RWPE2 (cell line): ENCODE data around the gene UTRN.

Experiments
- ATAC-seq: fragments of 200-7000 bp; cut with Tn5 transposase; 3 replicates; pipeline ENCODE4 v1.9.1; 2021; ENCODE audit warnings: low read depth
- DNase-seq: peaks from one replicate; pipeline ENCODE4 v3.0.0-alpha.2; 2020; ENCODE audit warnings: low spot score
- H3K27ac ChIP-seq: fragments of 450-650 bp; 2 replicates; pipeline ENCODE4 v1.5.1; 2017; ENCODE audit warnings: mild to moderate bottlenecking; ENCODE audit not compliant: poor library complexity, severe bottlenecking
- H3K27me3 ChIP-seq: fragments of 250-450 bp; sonication (Bioruptor Pico); 2 replicates; pipeline ENCODE4 v1.5.1; 2021; ENCODE audit warnings: mild to moderate bottlenecking, moderate library complexity; ENCODE audit not compliant: insufficient read depth, poor library complexity, severe bottlenecking
- H3K36me3 ChIP-seq: fragments of 250-450 bp; sonication (Bioruptor Pico); 2 replicates; pipeline ENCODE4 v1.5.1; 2020; ENCODE audit warnings: low read depth, mild to moderate bottlenecking, moderate library complexity
- H3K4me1 ChIP-seq: fragments of 250-450 bp; sonication (Bioruptor Pico); 2 replicates; pipeline ENCODE4 v1.5.1; 2021; ENCODE audit warnings: mild to moderate bottlenecking, moderate library complexity; ENCODE audit not compliant: insufficient read depth, poor library complexity, severe bottlenecking
- H3K4me3 ChIP-seq: fragments of 250-450 bp; sonication (Bioruptor Pico); 2 replicates; pipeline ENCODE4 v1.5.1; 2021; ENCODE audit warnings: mild to moderate bottlenecking, moderate library complexity; ENCODE audit not compliant: severe bottlenecking
- H3K9me3 ChIP-seq: fragments of 250-450 bp; sonication (Bioruptor Pico); 2 replicates; pipeline ENCODE4 v1.5.1; 2021; ENCODE audit warnings: mild to moderate bottlenecking, moderate library complexity; ENCODE audit not compliant: severe bottlenecking
- CTCF ChIP-seq: fragments of 450-650 bp; IDR thresholded peaks from one replicate; pipeline ENCODE4 v1.5.1; 2017; ENCODE audit warnings: mild to moderate bottlenecking, moderate library complexity; ENCODE audit not compliant: poor library complexity, severe bottlenecking

UTRN gene

GRCh38 chr6:144286503-144287393 is 1.6 kb downstream of the UTRN start:
- ATAC-seq = peak; percentile 63
- Histone ChIP-seq H3K4me1 (peaks cover 4% of the 10 kb centered on the region), H3K4me3 (peak overlapping the region; percentile 74), H3K36me3 (peaks cover 16% of the 10 kb centered on the region), H3K27me3 (no peaks in the 10 kb centered on the region), H3K27ac (peak overlapping the region; percentile 86), H3K9me3 (no peaks in the 10 kb centered on the region)
- peak; percentile 86 for DNase-seq
- no peak for TF ChIP-seq CTCF

DNA sequence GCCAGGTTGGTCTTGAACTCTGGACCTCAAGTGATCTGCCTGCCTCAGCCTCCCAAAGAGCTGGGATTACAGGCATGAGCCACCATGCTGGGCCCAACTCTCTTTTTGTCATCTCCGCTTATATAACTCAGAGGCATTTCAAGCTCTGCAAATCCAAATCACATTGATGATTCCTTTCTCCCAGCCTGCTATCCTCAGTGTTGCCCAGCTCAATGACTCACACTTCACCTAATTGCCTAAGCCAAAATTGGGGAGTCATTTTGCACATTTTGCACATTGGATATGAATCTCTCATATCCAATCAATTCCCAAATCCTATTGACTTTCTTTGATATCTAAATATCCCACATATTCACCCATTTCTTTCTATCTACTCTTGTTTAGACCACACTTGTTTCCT is 3.9 kb downstream of the UTRN start:
- Histone ChIP-seq H3K27me3 (no peaks in the 10 kb centered on the region), H3K9me3 (no peaks in the 10 kb centered on the region), H3K36me3 (peaks cover 35% of the 10 kb centered on the region), H3K4me3 (no peak overlapping the region), H3K27ac (no peak overlapping the region), H3K4me1 (peaks cover 16% of the 10 kb centered on the region)
- ATAC-seq (no peak), DNase-seq (no peak)
- no peak for TF ChIP-seq CTCF

- Histone ChIP-seq H3K27me3 (no peaks in the 10 kb centered on the region), H3K36me3 (peaks cover 62% of the 10 kb centered on the region), H3K4me3 (no peak overlapping the region), H3K4me1 (peaks cover 23% of the 10 kb centered on the region), H3K9me3 (no peaks in the 10 kb centered on the region), H3K27ac (peak overlapping the region; percentile 60)
- no peak for ATAC-seq
- no peak for DNase-seq
- TF ChIP-seq CTCF = no peak
These were observed 7.2 kb downstream of the UTRN start for GRCh38 chr6:144292372-144292771.

DNA sequence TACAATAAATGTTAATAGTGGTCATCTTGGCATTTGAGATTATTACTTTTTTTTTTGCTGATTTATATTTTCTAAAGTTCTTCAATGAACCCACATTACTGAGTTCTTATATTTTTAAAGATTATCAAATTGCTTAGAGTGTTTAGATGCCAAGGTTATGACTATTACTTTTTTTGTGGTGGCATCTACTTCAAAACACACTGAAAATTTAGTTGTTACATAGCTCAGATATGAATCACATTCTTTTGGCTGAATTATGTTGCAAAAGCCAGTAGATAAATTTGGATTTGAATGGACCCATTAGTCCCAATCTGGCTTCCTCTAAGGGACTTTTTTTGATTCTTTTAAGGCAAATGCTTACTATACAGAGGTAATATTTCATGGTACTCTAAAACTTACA is 8.9 kb downstream of the UTRN start:
- Histone ChIP-seq H3K4me1 (peaks cover 19% of the 10 kb centered on the region), H3K27me3 (no peaks in the 10 kb centered on the region)
- no peak for DNase-seq

More for the DNA sequence above, 8.9 kb downstream of the UTRN start:
- TF ChIP-seq CTCF = no peak
- Histone ChIP-seq H3K9me3 (no peaks in the 10 kb centered on the region), H3K36me3 (peaks cover 54% of the 10 kb centered on the region), H3K4me3 (no peak overlapping the region), H3K27ac (peak overlapping the region; percentile 60)
- ATAC-seq = peak; percentile 96
